Dendritic cell treated with granulocyte-macrophage colony-stimulating factor and Interleukin-4, amounts not matched to agents 40 ng/mL and 50 ng/mL, for 4 days (primary cell): ENCODE measurements around the gene PPP3CA.
"Not testable (repeated sequence)": the region's sequence is repeated elsewhere in the genome, so short reads cannot be mapped to it uniquely, and the experiment has no call there.

Experiments used
- H3K27ac Mint-ChIP-seq: one replicate; pipeline ENCODE4 v1.8.0; 2022; ENCODE audit warnings: mild to moderate bottlenecking, mixed read lengths
- H3K27me3 Mint-ChIP-seq: one replicate; pipeline ENCODE4 v1.8.0; 2022; ENCODE audit warnings: mild to moderate bottlenecking, mixed read lengths
- H3K36me3 Mint-ChIP-seq: one replicate; pipeline ENCODE4 v1.8.0; 2022; ENCODE audit warnings: low read depth, mixed read lengths
- H3K4me1 Mint-ChIP-seq: one replicate; pipeline ENCODE4 v1.8.0; 2022; ENCODE audit warnings: low read depth, mixed read lengths
- H3K4me3 Mint-ChIP-seq: one replicate; pipeline ENCODE4 v1.8.0; 2022; ENCODE audit warnings: mild to moderate bottlenecking, moderate library complexity, mixed read lengths
- H3K9me3 Mint-ChIP-seq: one replicate; pipeline ENCODE4 v1.8.0; 2022; ENCODE audit warnings: mixed read lengths
- intact Hi-C: fragments of 100-400 bp; cut with micrococcal nuclease; formaldehyde crosslinking; loops from one replicate; pipeline ENCODE4 v1.15.0; 2022

The PPP3CA gene

DNA sequence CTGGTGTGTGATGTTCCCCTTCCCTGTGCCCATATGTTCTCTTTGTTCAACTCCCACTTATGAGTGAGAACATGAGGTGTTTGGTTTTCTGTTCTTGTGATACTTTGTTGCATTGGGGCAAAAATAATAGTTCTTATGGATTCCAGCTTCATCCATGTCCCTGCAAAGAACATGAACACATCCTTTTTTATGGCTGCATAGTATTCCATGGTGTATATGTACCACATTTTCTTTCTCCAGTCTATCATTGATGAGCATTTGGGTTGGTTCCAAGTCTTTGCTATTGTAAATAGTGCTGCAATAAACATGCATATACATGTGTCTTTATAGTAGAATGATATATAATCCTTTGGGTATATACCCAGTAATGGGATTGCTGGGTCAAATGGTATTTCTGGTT, 254.7 kb downstream of the PPP3CA start:
- H3K27ac Mint-ChIP-seq, H3K4me1 Mint-ChIP-seq, H3K9me3 Mint-ChIP-seq, H3K4me3 Mint-ChIP-seq, H3K27me3 Mint-ChIP-seq, intact Hi-C loops: not testable (repeated sequence)
- H3K36me3 Mint-ChIP-seq = peaks cover 30% of the 10 kb centered on the region

DNA sequence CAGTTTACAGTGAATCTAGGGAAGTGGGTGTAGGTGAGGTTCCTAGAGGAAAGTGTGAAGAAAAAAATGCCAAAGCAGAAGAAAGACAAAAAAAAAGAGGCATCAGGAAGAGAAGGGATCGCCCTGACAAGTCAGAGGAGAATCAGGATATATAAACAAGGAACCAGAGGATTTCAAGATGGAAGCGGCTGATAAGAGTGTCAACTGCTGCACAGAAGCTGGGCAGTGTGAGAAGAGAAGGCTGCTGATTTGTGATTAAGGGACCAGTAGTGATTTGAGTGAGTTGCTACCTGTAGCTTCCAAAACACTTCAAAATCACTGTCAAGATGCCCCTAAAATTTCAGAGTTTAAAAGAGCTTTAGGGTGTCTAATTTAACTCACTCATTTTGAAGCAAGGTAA, 258.2 kb downstream of the PPP3CA start:
- intact Hi-C loops = no loop called here
- no peak overlapping the region for H3K27ac Mint-ChIP-seq
- H3K27me3 Mint-ChIP-seq = no peaks in the 10 kb centered on the region

GRCh38 chr4:101086801-101087586, 260.3 kb downstream of the PPP3CA start:
- Mint-ChIP-seq H3K36me3 (peaks cover 16% of the 10 kb centered on the region), H3K4me3 (no peak overlapping the region), H3K27me3 (no peaks in the 10 kb centered on the region), H3K4me1 (peaks cover 25% of the 10 kb centered on the region), H3K9me3 (no peaks in the 10 kb centered on the region), H3K27ac (peak overlapping the region; percentile 18)
- intact Hi-C loops = no loop called here

More for the DNA sequence above, 258.2 kb downstream of the PPP3CA start:
- H3K36me3 Mint-ChIP-seq = peaks cover 29% of the 10 kb centered on the region
- H3K4me3 Mint-ChIP-seq = no peak overlapping the region
- H3K4me1 Mint-ChIP-seq = peaks cover 18% of the 10 kb centered on the region
- no peaks in the 10 kb centered on the region for H3K9me3 Mint-ChIP-seq

DNA sequence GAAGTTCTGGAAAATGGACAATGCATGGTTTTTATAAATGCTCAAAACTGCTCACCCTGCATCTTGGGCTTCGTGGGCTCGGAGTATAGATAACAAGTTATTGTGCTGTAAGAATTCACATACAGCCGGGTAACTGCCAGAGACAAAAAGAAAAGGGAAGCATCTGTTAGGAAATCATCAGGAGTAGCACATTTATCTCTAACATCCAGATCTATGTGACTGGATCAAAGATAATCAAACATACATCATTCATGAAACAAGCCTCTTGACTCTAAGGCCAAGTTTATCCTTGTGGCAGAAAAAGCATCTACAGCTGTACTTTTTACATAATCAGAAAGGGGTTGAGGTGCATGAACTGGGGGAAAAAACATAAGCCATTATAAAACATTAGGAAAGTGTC, 264.2 kb downstream of the PPP3CA start:
- Mint-ChIP-seq H3K4me3 (no peak overlapping the region), H3K9me3 (no peaks in the 10 kb centered on the region), H3K36me3 (peaks cover 27% of the 10 kb centered on the region), H3K27me3 (no peaks in the 10 kb centered on the region), H3K27ac (no peak overlapping the region), H3K4me1 (peaks cover 17% of the 10 kb centered on the region)
- intact Hi-C loops = no loop called here

DNA sequence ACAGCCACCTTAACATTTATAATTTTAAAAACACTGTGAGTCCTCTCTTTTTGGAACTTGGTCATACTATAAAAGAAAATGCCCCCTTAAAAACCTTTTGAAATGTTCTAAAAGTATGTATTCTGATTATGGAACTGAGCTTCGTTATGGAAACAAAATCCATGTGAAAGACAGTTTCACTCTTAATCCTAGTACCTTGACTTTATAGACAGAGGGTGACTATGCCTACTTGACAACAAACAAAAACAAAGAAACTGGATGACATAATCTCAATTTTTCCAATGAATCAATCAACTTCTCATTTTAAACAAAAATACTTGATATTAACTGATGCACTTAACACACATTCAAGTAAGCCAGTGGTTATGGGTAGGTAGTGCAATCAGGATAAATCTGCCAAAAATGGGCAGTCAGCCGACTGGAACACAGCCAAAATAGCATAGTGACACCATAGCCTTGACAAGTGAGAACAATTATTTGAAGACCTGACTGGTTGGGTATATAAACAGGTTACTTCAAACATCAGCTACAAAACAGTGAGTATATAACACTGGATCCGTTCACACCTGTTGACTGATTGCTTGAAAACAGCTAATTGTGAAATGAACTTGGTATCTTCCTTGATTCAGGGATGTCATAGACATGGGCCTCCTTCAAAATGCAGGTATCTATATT, 265.5 kb downstream of the PPP3CA start:
- H3K27me3 Mint-ChIP-seq = no peaks in the 10 kb centered on the region
- H3K9me3 Mint-ChIP-seq = no peaks in the 10 kb centered on the region
- peaks cover 22% of the 10 kb centered on the region for H3K36me3 Mint-ChIP-seq
- intact Hi-C loops = no loop called here
- no peak overlapping the region for H3K27ac Mint-ChIP-seq
- H3K4me1 Mint-ChIP-seq = peaks cover 17% of the 10 kb centered on the region
- H3K4me3 Mint-ChIP-seq = no peak overlapping the region

DNA sequence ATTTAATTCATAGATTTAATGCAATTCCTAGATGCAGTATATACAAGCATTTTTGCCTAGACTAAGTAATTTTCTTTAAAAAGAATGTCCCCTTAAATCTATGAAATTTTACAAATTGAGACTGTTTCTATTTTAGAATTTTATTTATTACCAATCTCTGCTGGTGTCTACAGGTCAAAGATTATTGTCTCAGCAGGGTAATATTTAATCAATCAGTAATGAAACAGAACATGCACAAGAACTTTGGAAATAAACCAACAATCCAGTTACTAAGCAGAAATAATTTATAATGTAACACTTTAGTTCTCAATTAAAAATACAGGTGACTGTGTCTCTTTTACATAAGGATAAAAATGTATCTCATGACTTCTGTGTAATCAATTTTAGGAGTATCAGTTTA, 266.2 kb downstream of the PPP3CA start:
- Mint-ChIP-seq H3K27ac (no peak overlapping the region), H3K27me3 (no peaks in the 10 kb centered on the region), H3K36me3 (peaks cover 25% of the 10 kb centered on the region), H3K4me1 (peaks cover 22% of the 10 kb centered on the region), H3K9me3 (no peaks in the 10 kb centered on the region), H3K4me3 (no peak overlapping the region)
- intact Hi-C loops = no loop called here

- intact Hi-C loops = no loop called here
- H3K9me3 Mint-ChIP-seq = no peaks in the 10 kb centered on the region
- H3K4me3 Mint-ChIP-seq = no peak overlapping the region
- H3K27me3 Mint-ChIP-seq = no peaks in the 10 kb centered on the region
- H3K27ac Mint-ChIP-seq = no peak overlapping the region
- peaks cover 28% of the 10 kb centered on the region for H3K4me1 Mint-ChIP-seq
- H3K36me3 Mint-ChIP-seq = peaks cover 45% of the 10 kb centered on the region
Measured at GRCh38 chr4:101078950-101079349, 268.4 kb downstream of the PPP3CA start.

DNA sequence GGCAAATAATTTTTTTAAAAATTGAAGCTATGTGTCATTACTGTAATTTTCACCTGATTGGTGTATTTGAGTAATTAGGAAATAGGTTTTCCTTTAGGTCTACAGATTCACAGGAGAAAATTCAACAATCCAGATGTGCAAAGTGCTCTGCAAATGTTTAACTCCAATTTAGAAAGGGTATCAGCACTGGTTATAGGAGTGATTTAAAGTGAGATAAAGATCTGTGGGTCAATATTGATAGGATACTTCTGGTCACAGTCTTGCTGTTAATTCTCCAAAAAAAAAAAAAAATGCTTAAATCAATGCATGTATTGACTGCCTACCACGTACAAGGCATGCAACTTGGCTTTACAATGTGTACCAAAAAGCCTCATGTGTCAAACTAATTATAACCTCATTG, 271.3 kb downstream of the PPP3CA start:
- intact Hi-C loops = no loop called here
- H3K27me3 Mint-ChIP-seq = no peaks in the 10 kb centered on the region
- peaks cover 21% of the 10 kb centered on the region for H3K4me1 Mint-ChIP-seq
- H3K4me3 Mint-ChIP-seq = no peak overlapping the region
- H3K9me3 Mint-ChIP-seq = no peaks in the 10 kb centered on the region
- H3K27ac Mint-ChIP-seq = no peak overlapping the region
- H3K36me3 Mint-ChIP-seq = peaks cover 38% of the 10 kb centered on the region

DNA sequence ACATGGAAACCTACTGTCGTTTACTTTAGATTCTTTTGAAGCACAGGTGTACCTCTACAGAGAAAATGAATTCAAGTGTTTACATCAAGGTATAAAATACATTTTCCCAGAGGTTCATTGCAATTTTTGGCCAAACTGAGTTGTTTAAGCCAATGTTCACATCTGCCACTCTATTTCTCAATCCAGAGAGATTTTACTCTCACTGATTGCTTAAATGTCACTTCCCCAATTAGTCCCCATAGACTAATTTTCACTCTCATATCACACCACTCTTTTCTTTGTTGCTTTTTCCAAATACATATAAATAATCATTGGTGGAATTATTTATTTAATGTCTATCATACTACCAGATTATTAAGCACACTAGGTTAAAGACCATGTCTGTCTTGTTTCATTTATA, 271.8 kb downstream of the PPP3CA start:
- Mint-ChIP-seq H3K4me1 (peaks cover 21% of the 10 kb centered on the region), H3K27ac (no peak overlapping the region), H3K27me3 (no peaks in the 10 kb centered on the region), H3K4me3 (no peak overlapping the region), H3K36me3 (peaks cover 38% of the 10 kb centered on the region), H3K9me3 (no peaks in the 10 kb centered on the region)
- intact Hi-C loops = no loop called here

- H3K9me3 Mint-ChIP-seq = no peaks in the 10 kb centered on the region
- no peak overlapping the region for H3K27ac Mint-ChIP-seq
- H3K36me3 Mint-ChIP-seq = peaks cover 31% of the 10 kb centered on the region
- H3K4me1 Mint-ChIP-seq = peaks cover 27% of the 10 kb centered on the region
- H3K4me3 Mint-ChIP-seq = no peak overlapping the region
- intact Hi-C loops = no loop called here
- H3K27me3 Mint-ChIP-seq = no peaks in the 10 kb centered on the region
Measured at GRCh38 chr4:101074326-101074725, 273.0 kb downstream of the PPP3CA start.

DNA sequence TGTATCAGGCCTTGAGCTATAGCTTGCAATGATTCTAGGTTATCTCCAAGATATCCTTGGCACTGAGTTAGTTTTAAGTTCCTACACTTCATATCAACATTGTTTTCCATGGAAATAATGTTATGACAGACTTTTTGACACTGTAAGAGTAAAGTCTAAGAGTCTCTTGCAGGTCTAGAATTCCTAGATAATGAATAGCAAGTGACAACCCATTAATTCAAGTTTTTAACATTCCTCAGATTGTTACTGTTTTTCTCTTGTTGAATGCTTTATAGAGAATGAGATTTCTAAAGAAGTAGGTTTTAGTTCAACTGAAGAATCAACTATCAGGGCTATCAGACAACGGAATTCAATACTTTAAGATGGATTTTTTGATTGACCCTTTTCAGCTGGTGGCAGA, 276.1 kb downstream of the PPP3CA start:
- peaks cover 22% of the 10 kb centered on the region for H3K4me1 Mint-ChIP-seq
- H3K4me3 Mint-ChIP-seq = no peak overlapping the region
- peaks cover 22% of the 10 kb centered on the region for H3K36me3 Mint-ChIP-seq
- H3K27me3 Mint-ChIP-seq = no peaks in the 10 kb centered on the region
- no peaks in the 10 kb centered on the region for H3K9me3 Mint-ChIP-seq
- no peak overlapping the region for H3K27ac Mint-ChIP-seq
- intact Hi-C loops = no loop called here

DNA sequence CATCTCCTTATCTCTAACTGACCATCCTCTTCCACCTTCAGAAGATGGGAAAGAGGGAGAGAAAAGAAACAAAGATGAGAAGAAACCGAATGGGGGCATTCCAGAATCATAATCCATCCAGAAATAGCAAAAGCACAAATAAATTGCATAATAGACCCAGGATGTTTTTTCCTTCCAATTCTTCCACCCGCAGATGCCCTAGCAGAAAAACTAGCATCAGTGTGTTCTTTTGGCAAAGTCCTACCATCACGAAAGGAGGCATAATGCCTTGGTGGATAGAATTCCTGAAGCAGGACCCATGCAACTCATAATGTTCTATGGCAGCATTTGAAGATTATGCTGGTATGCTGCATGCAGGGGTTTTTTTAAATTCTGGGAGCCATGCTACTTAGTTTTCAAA, 279.2 kb downstream of the PPP3CA start:
- Mint-ChIP-seq H3K27ac (no peak overlapping the region), H3K9me3 (no peaks in the 10 kb centered on the region), H3K36me3 (peaks cover under 1% of the 10 kb centered on the region), H3K4me1 (peaks cover 5% of the 10 kb centered on the region), H3K4me3 (no peak overlapping the region), H3K27me3 (no peaks in the 10 kb centered on the region)
- intact Hi-C loops = no loop called here

- no peaks in the 10 kb centered on the region for H3K9me3 Mint-ChIP-seq
- H3K27ac Mint-ChIP-seq = no peak overlapping the region
- peaks cover 5% of the 10 kb centered on the region for H3K4me1 Mint-ChIP-seq
- peaks cover 8% of the 10 kb centered on the region for H3K36me3 Mint-ChIP-seq
- intact Hi-C loops = no loop called here
- H3K4me3 Mint-ChIP-seq = no peak overlapping the region
- H3K27me3 Mint-ChIP-seq = no peaks in the 10 kb centered on the region
Measured at GRCh38 chr4:101067383-101067782, 279.9 kb downstream of the PPP3CA start.

- Mint-ChIP-seq H3K27me3 (no peaks in the 10 kb centered on the region), H3K9me3 (no peaks in the 10 kb centered on the region), H3K36me3 (peaks cover 9% of the 10 kb centered on the region), H3K4me1 (peaks cover 5% of the 10 kb centered on the region), H3K27ac (no peak overlapping the region), H3K4me3 (no peak overlapping the region)
- intact Hi-C loops = no loop called here
Measured at GRCh38 chr4:101066626-101067170, 280.6 kb downstream of the PPP3CA start.
